Mesangial cell (primary cell): ENCODE results near the gene PLK1. TPM values are rescaled to one million over a fixed set of nuclear protein-coding genes. Genes with fewer than 3 reads are reported as not detected.

Experiments used
- total RNA-seq: library from RNA; depleted of rRNA; stranded (reverse); fragments of >200 nt; gene quantifications from 2 replicates; pipeline ENCODE4 v1.2.3, GENCODE V29; 2015

The PLK1 gene
- 10.8 and 207 TPM in 2 replicates for total RNA-seq

DNA sequence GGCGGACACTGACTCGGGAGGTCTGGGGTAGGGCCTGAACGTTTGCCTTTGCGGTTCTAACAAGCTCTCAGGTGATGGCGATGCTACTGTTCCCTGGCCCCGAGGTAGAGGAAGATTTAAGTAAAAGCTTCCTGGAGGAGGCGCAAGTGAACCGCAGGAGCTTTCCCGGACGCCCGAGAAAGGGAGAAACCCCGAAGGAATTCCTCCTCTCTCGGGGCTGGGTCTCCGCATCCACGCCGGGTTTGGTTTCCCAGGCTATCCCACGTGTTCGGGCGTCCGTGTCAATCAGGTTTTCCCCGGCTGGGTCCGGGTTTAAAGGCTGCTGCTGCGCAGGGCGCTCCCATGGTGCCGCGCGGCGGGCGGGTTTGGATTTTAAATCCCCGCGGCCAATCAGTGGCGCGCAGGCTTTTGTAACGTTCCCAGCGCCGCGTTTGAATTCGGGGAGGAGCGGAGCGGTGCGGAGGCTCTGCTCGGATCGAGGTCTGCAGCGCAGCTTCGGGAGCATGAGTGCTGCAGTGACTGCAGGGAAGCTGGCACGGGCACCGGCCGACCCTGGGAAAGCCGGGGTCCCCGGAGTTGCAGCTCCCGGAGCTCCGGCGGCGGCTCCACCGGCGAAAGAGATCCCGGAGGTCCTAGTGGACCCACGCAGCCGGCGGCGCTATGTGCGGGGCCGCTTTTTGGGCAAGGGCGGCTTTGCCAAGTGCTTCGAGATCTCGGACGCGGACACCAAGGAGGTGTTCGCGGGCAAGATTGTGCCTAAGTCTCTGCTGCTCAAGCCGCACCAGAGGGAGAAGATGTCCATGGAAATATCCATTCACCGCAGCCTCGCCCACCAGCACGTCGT is at the start of gene PLK1:
Gene PLK1, plus strand, starts transcription at position 460 of the 844 bp plus-strand sequence. Its CDS starts 44 bp downstream, at position 504.

DNA sequence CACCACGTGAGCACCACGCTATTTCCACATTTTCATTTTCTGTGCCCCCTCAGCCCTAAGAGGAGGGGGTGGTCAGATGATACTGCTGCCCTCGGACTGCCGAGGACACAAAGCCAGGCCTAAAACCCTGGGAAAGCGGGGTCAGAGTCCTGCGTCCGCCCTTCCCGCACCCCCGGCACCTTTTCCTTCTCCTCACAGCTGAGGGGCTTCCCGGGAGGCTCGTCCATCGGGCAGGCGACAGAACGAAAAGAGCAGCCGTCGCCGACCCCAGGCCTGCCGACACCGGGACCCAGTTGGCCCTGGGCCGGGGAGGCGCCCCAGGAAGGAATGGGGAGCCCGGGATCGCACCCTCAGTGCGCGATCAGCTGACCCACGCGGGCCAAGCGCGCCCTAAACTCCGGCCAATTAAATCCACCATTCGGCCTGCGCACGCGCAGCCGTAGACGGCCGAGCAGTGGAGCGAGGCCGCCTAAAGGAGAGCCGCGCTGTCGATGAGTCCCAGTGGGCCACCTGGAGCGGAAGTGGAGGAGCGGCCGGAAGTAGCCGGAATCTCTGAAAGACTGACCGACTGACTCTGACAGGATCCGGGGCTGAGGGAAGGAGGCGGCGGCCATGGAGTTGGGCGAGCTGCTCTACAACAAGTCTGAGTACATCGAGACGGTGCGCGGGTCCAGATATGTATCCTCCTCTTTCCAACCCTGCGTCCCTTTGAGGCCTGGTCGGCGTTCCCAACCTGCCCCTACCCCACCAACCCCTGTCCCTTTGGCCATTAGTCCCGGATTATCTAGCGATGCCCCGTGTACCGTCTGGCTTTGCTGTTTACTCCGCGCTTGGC is 37.5 kb upstream of the PLK1 start, which contains the start of the genes DCTN5 and PALB2:
Gene DCTN5, plus strand, starts transcription at position 536 of the 835 bp plus-strand sequence. Its CDS starts 77 bp downstream, at position 613.
Gene PALB2, minus strand, starts transcription at position 380 of the 835 bp plus-strand sequence. Its CDS starts 153 bp downstream, at position 227.

DNA sequence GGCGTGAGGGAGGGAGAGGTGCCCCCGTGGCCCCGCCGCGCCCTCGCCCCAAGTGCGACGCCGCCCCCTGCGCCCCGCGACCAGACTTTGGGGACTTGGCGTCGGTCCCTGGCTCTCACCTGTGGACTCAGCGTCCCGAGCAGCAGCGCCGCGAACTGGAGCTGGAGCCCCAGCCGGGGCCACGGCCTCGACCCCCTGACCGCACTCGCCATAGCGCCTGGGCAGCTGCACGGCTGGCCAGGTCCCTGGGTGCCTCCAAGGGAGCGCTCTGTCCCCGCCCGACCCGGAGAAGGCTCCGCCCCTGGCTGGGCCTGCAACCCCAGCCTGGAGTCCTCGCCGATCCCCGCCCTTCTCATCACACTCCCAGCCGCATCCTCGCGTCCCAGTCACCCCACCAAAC is 34.3 kb downstream of the PLK1 start, which contains the start of gene ERN2:
Gene ERN2, minus strand, starts transcription at position 247 of the 400 bp plus-strand sequence. Its CDS starts 35 bp downstream, at position 212.

Other genes starting within 250 kb of the PLK1 start
- 12.4 and 22.9 TPM in 2 replicates for gene COG7, start 225.7 kb upstream of the PLK1 start, total RNA-seq
- gene GGA2, start 168.4 kb upstream of the PLK1 start, total RNA-seq: 27.7 and 48.4 TPM in 2 replicates
- gene EARS2, start 121.5 kb upstream of the PLK1 start, total RNA-seq: 23.3 and 49.9 TPM in 2 replicates
- 88.2 and 91.0 TPM in 2 replicates for gene UBFD1, start 121.2 kb upstream of the PLK1 start, total RNA-seq
- 104 and 151 TPM in 2 replicates for gene NDUFAB1, start 82.6 kb upstream of the PLK1 start, total RNA-seq
- gene PALB2, start 37.6 kb upstream of the PLK1 start, total RNA-seq: 6.5 and 7.0 TPM in 2 replicates
- 29.2 and 35.7 TPM in 2 replicates for gene DCTN5, start 37.4 kb upstream of the PLK1 start, total RNA-seq
- 0.38 TPM in 1 of 2 replicates, not detected in the other for gene ERN2, start 34.3 kb downstream of the PLK1 start, total RNA-seq
- 0.13 TPM in 1 of 2 replicates, not detected in the other for gene CHP2, start 76.1 kb downstream of the PLK1 start, total RNA-seq
- not detected in 2 replicates for gene PRKCB, start 157.1 kb downstream of the PLK1 start, total RNA-seq